ENCODE data around the gene LRP1. TPM values are rescaled to one million over a fixed set of nuclear protein-coding genes. Genes with fewer than 3 reads are reported as not detected.
A peak's percentile ranks its signal among the peaks of the same experiment; 100 is the strongest.
"Not testable (repeated sequence)": the region's sequence is repeated elsewhere in the genome, so short reads cannot be mapped to it uniquely, and the experiment has no call there.

LRP1 gene
- total RNA-seq, 1 donor from 2014 or later: 448 TPM

DNA sequence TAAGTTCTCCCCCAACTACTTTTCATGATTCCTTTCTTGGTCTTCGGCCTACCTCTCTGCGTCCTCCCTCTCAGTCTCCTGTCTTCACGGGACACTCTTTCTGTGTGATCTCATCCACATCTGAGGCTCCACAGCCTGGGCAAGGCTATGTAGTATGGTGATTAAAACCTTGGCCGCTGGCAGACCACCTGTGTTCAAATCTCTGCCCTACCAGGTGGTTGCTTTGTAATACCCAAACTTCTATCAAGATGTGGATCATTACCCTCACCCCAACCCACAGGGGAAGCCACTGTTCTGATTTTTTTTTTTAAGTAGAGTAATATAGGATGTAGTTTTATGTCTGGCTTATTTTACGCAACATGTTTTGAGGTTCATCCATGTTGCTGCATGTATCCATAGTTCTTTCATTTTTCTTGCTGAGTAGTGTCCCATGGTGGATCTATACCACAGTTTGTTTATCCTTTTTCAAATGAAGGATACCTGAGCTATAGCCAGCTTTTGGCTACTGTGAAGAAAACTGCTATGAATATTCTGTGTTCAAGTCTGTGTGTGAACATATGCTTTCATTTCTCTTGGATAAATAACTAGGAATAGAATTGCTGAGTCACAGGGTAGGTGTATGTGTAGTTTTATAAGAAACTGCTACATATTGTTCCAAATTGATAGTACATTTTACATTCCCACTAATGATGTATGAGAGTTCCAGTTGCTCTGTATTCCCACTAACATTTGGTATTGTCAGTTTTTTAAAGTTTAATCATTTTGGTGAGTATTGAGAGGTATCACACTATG, 8.8 kb upstream of the LRP1 start:
- Mint-ChIP-seq H3K9me3 (ENCODE audit: low read depth) (no peaks in the 10 kb centered on the region), H3K27ac (ENCODE audit: unreplicated experiment) (peak overlapping the region; percentile 46), H3K36me3 (ENCODE audit: low read depth) (no peaks in the 10 kb centered on the region), H3K27me3 (ENCODE audit: low read depth) (no peaks in the 10 kb centered on the region), H3K4me3 (ENCODE audit: unreplicated experiment) (no peak overlapping the region), H3K4me1 (ENCODE audit: low read depth) (peaks cover 19% of the 10 kb centered on the region)
- no peak for DNase-seq (ENCODE audit: low spot score)
- TF ChIP-seq CTCF (IDR thresholded peaks at IDR 0.05): no peak

GRCh38 chr12:57120718-57121117, 7.6 kb upstream of the LRP1 start:
- H3K27me3 Mint-ChIP-seq (ENCODE audit: low read depth); H3K4me3 Mint-ChIP-seq (ENCODE audit: unreplicated experiment); H3K27ac Mint-ChIP-seq (ENCODE audit: unreplicated experiment); H3K9me3 Mint-ChIP-seq (ENCODE audit: low read depth); H3K36me3 Mint-ChIP-seq (ENCODE audit: low read depth); DNase-seq (ENCODE audit: low spot score): not testable (repeated sequence)
- H3K4me1 Mint-ChIP-seq (ENCODE audit: low read depth): peaks cover 19% of the 10 kb centered on the region

- DNase-seq (ENCODE audit: low spot score): no peak
- no peaks in the 10 kb centered on the region for H3K9me3 Mint-ChIP-seq (ENCODE audit: low read depth)
- H3K4me3 Mint-ChIP-seq (ENCODE audit: unreplicated experiment): no peak overlapping the region
- no peak overlapping the region for H3K27ac Mint-ChIP-seq (ENCODE audit: unreplicated experiment)
- peaks cover 26% of the 10 kb centered on the region for H3K4me1 Mint-ChIP-seq (ENCODE audit: low read depth)
- no peaks in the 10 kb centered on the region for H3K27me3 Mint-ChIP-seq (ENCODE audit: low read depth)
- TF ChIP-seq CTCF (IDR thresholded peaks at IDR 0.05): no peak
- no peaks in the 10 kb centered on the region for H3K36me3 Mint-ChIP-seq (ENCODE audit: low read depth)
Observed at GRCh38 chr12:57123813-57124212, 4.5 kb upstream of the LRP1 start.

- peak; percentile 94 for TF ChIP-seq CTCF (IDR thresholded peaks at IDR 0.05)
- DNase-seq (ENCODE audit: low spot score): no peak
Observed at GRCh38 chr12:57124261-57124877, 3.9 kb upstream of the LRP1 start.

GRCh38 chr12:57126061-57126460, 2.2 kb upstream of the LRP1 start:
- Mint-ChIP-seq H3K27me3 (ENCODE audit: low read depth) (no peaks in the 10 kb centered on the region), H3K27ac (ENCODE audit: unreplicated experiment) (no peak overlapping the region), H3K9me3 (ENCODE audit: low read depth) (no peaks in the 10 kb centered on the region), H3K4me3 (ENCODE audit: unreplicated experiment) (no peak overlapping the region), H3K4me1 (ENCODE audit: low read depth) (peaks cover 31% of the 10 kb centered on the region), H3K36me3 (ENCODE audit: low read depth) (no peaks in the 10 kb centered on the region)
- no peak for DNase-seq (ENCODE audit: low spot score)
- TF ChIP-seq CTCF (IDR thresholded peaks at IDR 0.05): no peak

More at GRCh38 chr12:57124261-57124877, 3.9 kb upstream of the LRP1 start:
- H3K4me1 Mint-ChIP-seq (ENCODE audit: low read depth): peaks cover 20% of the 10 kb centered on the region
- no peaks in the 10 kb centered on the region for H3K36me3 Mint-ChIP-seq (ENCODE audit: low read depth)
- H3K4me3 Mint-ChIP-seq (ENCODE audit: unreplicated experiment): no peak overlapping the region
- H3K9me3 Mint-ChIP-seq (ENCODE audit: low read depth): no peaks in the 10 kb centered on the region
- no peak overlapping the region for H3K27ac Mint-ChIP-seq (ENCODE audit: unreplicated experiment)
- no peaks in the 10 kb centered on the region for H3K27me3 Mint-ChIP-seq (ENCODE audit: low read depth)

Measured in chondrocyte (in vitro differentiated cells).